Brain microvascular endothelial cell (primary cell): ENCODE results near the gene NUP43.
A peak's percentile ranks its signal among the peaks of the same experiment; 100 is the strongest.

Experiments used
- DNase-seq: peaks from one replicate; pipeline ENCODE4 v3.0.0-alpha.2; 2020
- H3K27ac ChIP-seq: fragments of 250-450 bp; sonication (Bioruptor Pico); 2 replicates; pipeline ENCODE4 v1.5.1; 2020; ENCODE audit warnings: mild to moderate bottlenecking, moderate library complexity
- H3K27me3 ChIP-seq: fragments of 250-450 bp; sonication (Bioruptor Pico); replicated peaks from 2 replicates; pipeline ENCODE4 v1.5.1; 2020; ENCODE audit warnings: mild to moderate bottlenecking
- H3K36me3 ChIP-seq: fragments of 250-450 bp; sonication (Bioruptor Pico); replicated peaks from 2 replicates; pipeline ENCODE4 v1.5.1; 2020; ENCODE audit warnings: mild to moderate bottlenecking
- H3K4me3 ChIP-seq: 2 replicates; pipeline ENCODE4 v1.5.1; 2011; ENCODE audit warnings: low read depth, mild to moderate bottlenecking, control low read depth, low read length, moderate library complexity
- CTCF ChIP-seq: IDR thresholded peaks from 2 replicates; pipeline ENCODE4 v1.5.1; 2011; ENCODE audit warnings: low read depth, mild to moderate bottlenecking, moderate library complexity, low read length, control low read depth, inconsistent platforms; ENCODE audit errors: missing control alignments
- in situ Hi-C: cut with HindIII; loops from 2 replicates; pipeline ENCODE4 v1.10.0; 2017; ENCODE audit warnings: low sequenced_read_pairs, low pct_ligation_motif_present

The NUP43 gene

GRCh38 chr6:149723262-149723661 lies 23.1 kb downstream of the NUP43 start:
- TF ChIP-seq CTCF: no peak
- in situ Hi-C loops: no loop called here

GRCh38 chr6:149719531-149719930 lies 26.8 kb downstream of the NUP43 start:
- Histone ChIP-seq H3K4me3 (no peak overlapping the region), H3K36me3 (no peaks in the 10 kb centered on the region), H3K27me3 (no peaks in the 10 kb centered on the region), H3K27ac (no peak overlapping the region)
- DNase-seq: no peak
- TF ChIP-seq CTCF: no peak
- in situ Hi-C loops: no loop called here

More at GRCh38 chr6:149723262-149723661, 23.1 kb downstream of the NUP43 start:
- peaks cover 7% of the 10 kb centered on the region for H3K36me3 ChIP-seq
- H3K27me3 ChIP-seq: no peaks in the 10 kb centered on the region
- no peak overlapping the region for H3K27ac ChIP-seq
- DNase-seq: no peak
- H3K4me3 ChIP-seq: no peak overlapping the region

- no peak for TF ChIP-seq CTCF
- Histone ChIP-seq H3K4me3 (peak within 1 kb of the TSS; percentile 93), H3K27ac (peak within 1 kb of the TSS; percentile 95), H3K27me3 (no peaks in the 10 kb centered on the region), H3K36me3 (no peaks in the 10 kb centered on the region)
- in situ Hi-C loops: no loop called here
- DNase-seq: peak; percentile 70
Observed at GRCh38 chr6:149717588-149718458, 28.5 kb downstream of the NUP43 start, which contains the start of gene LATS1. Gene LATS1, minus strand, starts transcription at chr6:149718101. Its CDS starts 15,975 bp downstream, at chr6:149702126.

GRCh38 chr6:149717255-149717587 lies 29.1 kb downstream of the NUP43 start:
- Histone ChIP-seq H3K27ac (peak overlapping the region; percentile 95), H3K4me3 (peak overlapping the region; percentile 93), H3K27me3 (no peaks in the 10 kb centered on the region), H3K36me3 (no peaks in the 10 kb centered on the region)
- no peak for DNase-seq
- no peak for TF ChIP-seq CTCF
- in situ Hi-C loops: no loop called here

- H3K4me3 ChIP-seq: peak overlapping the region; percentile 93
- in situ Hi-C loops: no loop called here
- no peak for DNase-seq
- H3K27ac ChIP-seq: no peak overlapping the region
- no peaks in the 10 kb centered on the region for H3K27me3 ChIP-seq
- no peaks in the 10 kb centered on the region for H3K36me3 ChIP-seq
- no peak for TF ChIP-seq CTCF
Observed at GRCh38 chr6:149716181-149716963, 30.0 kb downstream of the NUP43 start.
